Medulla oblongata (tissue), 1 donor: ENCODE results near the gene EPDR1.

Experiments
- DNase-seq: peaks from one replicate; pipeline ENCODE4 v3.0.0-alpha.2; 2015; ENCODE audit errors: extremely low spot score

Gene EPDR1

DNA sequence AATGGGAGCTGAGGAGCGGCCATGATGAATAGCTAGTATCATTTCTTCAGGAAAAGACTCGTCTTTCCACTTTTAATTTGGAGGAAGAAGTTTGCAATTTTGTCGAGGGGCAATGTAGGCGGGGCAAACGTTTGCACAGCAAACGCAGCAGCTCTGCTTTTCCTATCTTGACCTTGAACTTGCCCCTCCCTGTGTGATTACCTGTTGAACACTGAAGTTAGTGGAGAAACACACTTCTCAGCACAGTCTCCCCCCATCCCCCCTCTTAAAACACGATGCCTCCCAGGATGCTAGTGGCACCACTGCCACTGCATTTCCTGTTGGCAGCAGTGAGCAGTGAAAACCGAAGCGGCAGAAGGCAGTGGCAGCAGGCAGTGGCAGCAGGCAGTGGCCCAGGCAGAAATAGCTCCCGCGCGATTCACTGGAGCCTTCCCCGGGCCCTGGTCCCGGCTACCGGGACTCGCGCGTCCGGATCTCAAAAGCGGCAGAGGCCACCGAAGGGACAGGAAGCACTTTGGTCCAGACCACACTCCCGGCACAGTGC, at the start of gene EPDR1:
EPDR1 (plus strand) TSS at position 336 of the 544 bp plus-strand sequence. CDS start 300 bp downstream, outside the sequence.
- peak; percentile 79 for DNase-seq

DNA sequence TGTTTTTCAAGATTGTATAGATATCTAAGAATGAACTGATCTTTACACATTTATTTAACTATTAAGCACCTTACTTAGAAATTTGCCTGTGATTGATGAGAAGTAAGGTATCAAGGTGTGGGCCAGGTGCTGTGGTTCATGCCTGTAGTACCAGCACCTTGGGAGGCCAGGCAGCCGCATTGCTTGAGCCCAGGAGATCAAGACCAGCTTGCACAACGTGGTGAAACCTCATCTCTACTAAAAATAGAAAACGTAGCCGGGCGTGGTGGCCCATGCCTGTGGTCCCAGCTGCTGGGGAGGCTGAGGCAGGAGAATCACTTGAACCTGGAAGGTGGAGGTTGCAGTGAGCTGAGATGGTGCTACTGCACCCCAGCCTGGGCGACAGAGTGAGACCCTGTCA, 38.4 kb upstream of the EPDR1 start:
- no peak for DNase-seq

GRCh38 chr7:37893359-37893758, 27.1 kb upstream of the EPDR1 start:
- DNase-seq = no peak

- DNase-seq = no peak
Measured at GRCh38 chr7:37894671-37895070, 25.8 kb upstream of the EPDR1 start.

DNA sequence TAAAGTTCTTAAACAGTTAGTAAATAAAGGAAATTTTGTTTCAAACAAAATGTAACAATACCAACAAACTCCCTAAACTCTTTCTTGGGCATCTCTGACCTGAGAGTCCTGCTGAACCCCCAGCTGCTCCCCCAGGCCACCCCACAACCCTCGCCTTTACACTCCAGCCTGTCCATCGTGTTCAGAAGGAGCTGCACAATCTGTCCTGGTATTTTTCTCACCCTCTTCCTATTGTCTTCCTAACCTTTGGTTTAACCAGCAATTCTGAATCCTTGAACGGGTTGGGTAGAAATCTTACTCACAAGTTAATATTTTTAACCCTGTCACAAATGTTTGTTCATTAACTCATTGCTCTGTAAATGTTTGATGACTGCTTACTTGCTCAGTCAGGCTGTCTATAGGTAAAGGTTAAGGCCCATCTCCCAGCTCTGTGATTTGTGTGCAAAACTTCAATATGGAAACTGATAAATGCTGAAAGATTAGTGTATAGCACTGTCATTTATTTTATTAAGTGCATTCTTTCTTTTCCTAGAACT, 20.7 kb upstream of the EPDR1 start:
- no peak for DNase-seq

DNA sequence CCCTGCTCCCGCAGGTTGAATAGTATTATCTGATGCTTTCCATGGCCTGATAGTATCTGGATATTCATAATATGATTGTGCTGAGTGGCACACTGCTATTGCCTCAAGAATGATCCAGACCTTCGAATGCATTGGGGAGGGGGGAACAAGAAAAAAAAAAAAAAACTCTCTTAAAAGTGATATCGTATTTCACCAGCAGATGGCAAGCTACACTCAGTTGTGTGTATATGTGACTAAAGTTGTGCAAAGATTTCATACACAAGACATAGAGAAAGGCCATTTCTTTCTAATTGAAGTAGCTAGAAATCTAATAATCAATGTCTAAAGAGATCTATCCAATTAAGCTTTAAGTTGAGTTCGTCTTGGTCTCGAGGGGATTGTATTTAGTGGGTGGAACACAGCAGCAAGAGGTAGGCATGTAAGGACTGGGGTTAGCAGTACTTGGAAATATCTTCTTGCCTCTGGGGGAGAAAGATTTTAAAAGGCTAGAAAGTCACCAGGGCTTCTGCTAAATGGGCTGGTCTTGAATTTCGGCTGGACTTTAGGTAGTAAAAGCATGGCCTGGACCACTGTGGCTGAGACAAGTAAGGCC, 19.1 kb upstream of the EPDR1 start:
- DNase-seq = peak; percentile 60

DNA sequence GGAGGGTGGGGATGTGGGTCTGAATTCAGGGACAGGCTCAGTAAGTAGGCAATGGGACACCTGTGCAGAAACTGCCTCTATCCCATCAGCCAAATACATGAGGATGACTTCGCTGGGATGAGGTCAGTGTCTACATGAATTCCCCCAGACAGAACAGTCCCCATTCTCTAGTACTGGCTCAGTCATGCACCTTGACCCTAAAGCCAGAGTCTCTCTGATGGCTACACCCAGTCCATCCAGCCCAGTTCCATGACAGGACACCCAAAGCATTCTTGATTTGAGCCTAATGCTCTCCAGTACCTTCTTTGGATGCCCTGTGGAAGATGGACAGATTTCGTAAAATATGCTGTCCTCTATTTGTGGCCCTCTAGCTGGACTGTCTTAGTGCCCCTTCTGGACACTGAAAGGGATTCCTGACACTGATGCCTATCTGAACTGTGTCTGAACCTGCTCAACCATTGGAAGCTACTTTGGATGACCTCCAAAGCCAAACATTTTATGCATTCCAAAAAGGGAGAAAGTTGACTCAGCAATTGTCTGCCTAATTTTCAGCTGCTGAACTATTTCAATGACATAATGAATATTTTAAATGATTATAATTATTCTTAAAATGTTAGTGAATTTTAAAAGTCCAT, 18.4 kb upstream of the EPDR1 start:
- DNase-seq = peak; percentile 22

DNA sequence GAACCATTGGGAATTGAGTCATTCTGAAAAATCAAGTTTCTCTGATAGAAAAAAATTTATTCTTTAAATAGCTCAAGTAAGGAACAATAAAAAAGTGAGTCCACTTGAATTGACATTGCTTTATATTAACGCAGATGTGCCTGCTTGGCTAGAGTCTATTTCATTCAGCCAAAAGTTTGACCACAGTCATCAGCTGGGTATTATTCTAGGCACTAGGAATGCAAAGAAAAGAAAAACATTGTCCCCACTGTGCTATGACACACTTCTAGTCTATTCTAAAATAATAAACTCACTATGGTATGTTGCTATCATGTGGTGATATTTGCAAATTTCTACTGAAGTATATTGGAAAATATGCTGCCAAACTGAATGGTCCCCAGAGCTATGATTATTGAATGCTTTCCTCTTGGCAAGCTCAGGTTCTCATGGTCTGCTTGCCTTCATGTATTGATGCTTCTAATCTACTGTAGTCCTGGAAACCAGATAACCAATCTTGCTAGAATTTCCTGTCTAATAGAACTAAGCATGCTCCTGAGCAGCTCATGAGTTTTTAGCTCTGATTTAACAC, 12.1 kb upstream of the EPDR1 start:
- no peak for DNase-seq

GRCh38 chr7:37912756-37913155, 7.7 kb upstream of the EPDR1 start:
- DNase-seq = no peak

DNA sequence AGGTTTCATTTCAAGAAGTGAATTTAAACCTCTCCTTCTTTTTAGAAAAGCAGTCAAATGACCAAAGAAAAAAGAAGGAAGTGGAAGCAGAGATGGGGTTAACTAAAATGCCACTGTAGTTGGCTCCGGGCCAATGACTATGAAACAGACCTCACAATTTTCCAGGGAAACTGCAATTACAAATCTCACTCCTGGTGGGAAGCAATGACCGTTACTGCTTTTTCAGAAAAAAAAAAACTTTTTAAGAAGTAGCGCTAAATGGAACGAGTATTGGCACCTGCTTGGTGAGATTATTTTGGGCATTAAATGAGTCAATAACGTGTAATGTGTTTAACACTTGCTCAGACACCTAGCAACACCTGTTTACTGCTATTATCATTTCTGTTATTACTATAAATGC, 5.0 kb upstream of the EPDR1 start:
- DNase-seq = peak; percentile 12

DNA sequence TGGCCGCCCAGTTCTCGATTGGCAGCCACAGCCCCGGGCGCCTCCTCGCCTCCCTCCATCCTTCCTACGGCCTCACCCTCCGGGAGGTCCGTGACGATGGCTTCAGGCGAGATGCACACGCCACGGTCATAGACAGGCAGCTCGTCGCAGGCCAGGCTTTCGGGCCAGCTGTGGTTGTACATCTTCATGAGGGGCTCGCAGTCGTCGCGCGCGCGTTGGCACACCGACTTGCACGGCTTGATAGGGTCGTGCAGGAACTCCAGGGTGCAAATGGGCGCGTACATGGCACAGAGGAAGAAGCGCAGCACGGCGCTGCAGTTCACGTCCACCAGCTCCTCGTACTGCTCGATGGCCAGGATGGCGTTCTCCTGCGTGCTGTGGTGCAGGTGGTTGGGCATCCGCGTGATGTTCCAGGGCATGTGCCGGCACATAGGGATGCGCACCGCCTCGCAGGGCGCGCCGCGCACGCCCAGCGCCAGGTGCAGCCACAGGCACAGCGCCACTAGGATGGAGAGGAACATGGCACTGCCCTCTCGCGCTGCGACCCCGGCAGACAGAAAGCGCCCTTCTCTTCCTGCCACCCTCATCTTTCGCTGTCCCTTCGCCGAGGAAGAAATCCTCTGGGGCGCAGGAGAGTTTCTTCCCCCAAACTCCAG, 4.3 kb upstream of the EPDR1 start:
- peak; percentile 19 for DNase-seq

- peak; percentile 91 for DNase-seq
Measured at GRCh38 chr7:37916673-37917660, 3.5 kb upstream of the EPDR1 start, which contains the start of gene SFRP4. Gene SFRP4, minus strand, starts transcription at chr7:37916817. Its CDS starts 280 bp downstream, at chr7:37916537.

DNA sequence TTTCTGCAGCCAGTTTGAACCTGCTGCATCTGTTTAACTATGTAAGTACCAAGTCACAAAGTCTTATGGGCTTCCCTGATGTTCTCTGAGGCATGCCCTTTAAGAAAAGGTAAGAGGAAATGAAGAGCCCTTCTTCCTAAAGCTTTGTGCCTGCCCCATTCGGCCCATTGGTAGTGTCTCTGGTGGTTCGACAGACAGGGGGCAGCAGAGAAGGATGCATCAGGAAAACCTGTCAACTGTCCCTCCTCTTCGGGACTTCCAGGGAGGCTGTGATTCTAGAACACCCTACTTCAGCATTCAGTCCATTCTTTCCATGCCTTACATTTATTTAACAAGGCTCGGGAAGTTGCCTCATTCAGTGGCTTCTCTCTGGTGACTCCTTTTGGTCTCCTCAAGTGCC, 1.9 kb upstream of the EPDR1 start:
- DNase-seq = no peak

- peak; percentile 58 for DNase-seq
Measured at GRCh38 chr7:37920849-37921805, 687 bp downstream of the EPDR1 start.

DNA sequence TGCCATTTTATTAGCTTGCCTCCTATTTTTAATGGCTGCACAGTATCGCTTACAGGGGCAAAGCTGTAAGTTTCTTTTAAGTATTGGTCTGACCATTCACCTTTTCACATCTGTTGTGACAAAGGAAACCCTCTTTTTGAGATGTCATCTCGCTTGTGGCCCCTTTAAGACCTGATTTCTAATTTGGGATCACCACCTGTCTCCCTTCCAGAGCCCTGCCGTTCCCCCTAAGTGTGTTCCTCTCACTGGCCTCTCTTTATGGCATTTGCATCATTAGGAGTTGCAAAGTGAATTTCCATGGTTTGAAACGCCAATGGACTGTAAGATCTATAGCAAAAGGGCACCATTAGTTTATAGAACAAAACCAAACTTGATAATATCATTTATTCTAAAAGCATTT, 1.4 kb downstream of the EPDR1 start:
- DNase-seq = no peak

DNA sequence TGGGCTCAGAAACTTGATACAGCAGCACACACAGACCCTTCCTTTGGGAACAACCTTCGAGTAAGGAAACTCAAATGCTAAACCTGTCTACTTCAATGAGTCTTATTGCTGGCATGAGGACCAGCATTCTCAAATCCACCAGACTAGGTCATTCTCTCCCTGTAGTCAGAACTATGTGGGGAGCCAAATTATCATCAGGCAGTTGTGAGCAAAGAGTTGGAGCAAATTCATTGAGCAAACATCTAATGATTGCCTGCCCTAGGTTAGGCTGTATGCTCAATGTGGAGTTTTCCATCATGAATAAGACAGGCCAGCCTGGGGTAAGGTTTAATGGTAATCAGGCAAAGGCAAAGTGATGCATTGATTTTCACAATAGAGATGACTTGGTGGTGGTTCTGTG, 3.6 kb downstream of the EPDR1 start:
- no peak for DNase-seq

GRCh38 chr7:37924491-37925041, 4.1 kb downstream of the EPDR1 start:
- DNase-seq = no peak

- DNase-seq = no peak
Measured at GRCh38 chr7:37925620-37926019, 5.2 kb downstream of the EPDR1 start.

DNA sequence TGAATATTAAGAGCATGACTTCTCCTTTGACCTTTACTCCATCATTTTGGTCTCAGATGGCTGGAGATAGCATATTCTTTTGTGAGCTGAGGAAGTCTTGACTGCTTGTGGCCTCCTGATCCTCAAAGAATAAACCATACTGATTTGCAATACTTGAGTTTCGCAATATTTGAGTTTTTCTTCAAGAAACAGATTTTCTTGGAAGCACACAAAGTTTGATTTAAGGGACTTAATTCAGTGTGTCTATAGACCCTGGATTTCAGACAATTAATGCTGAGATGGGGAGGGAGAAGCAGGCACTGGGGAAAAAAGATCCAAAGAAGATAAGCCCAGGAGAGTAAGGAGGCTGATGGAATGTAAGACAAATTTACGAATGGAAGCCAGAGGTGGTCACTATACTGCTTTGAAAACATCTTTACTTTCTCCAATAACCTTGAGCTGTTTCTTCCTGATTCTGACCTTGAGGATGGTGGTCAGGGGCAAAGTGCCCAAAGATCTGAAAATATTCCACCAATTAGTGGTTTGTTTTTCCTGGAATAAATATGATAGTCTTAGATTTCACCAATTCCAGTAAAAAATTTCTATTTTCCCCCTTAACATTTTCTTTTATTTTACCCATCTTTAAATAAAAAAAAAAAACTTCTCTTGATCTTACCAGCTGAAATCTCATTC, 7.5 kb downstream of the EPDR1 start:
- DNase-seq = no peak
